HCT116 (cell line): ENCODE data around the gene OR52H1. TPM values are rescaled to one million over a fixed set of nuclear protein-coding genes. Genes with fewer than 3 reads are reported as not detected.

Source experiments
- ATAC-seq: fragments of 200-7000 bp; cut with Tn5 transposase; 2 replicates; pipeline ENCODE4 v1.9.1; 2020; ENCODE audit warnings: mild to moderate bottlenecking, moderate library complexity
- BruUV-seq: library from RNA; stranded (reverse); fragments of 400-500 nt; replicated peaks from 2 replicates; lab custom pipeline; 2021; lab: Mats Ljungman, UMichigan
- CTCF ChIA-PET: fragments of 300-600 bp; sonication (Branson Sonifier 250); formaldehyde crosslinking; loops from one replicate; lab custom pipeline; 2021; ENCODE audit warnings: antibody characterized with exemption; lab: Charles Lee
- POLR2A ChIA-PET: fragments of 300-600, 350-600 bp; sonication (Branson Sonifier 250); formaldehyde crosslinking; loops from one replicate; lab custom pipeline; 2021; ENCODE audit warnings: antibody characterized with exemption; lab: Charles Lee
- RAD21 ChIA-PET, 2 experiments: fragments of 300-600 bp; sonication (Branson Sonifier 250); formaldehyde crosslinking; loops; one replicate each; lab custom pipeline; 2023; ENCODE audit warnings: low total read pairs in 2 of 2; ENCODE audit not compliant: uncharacterized antibody in 2 of 2, unreplicated experiment in 2 of 2, low non-redundant PET in 1 of 2; lab: Charles Lee
- DNase-seq: peaks from one replicate; pipeline ENCODE4 v3.0.0-alpha.2; 2010; ENCODE audit warnings: low read depth, low spot score
- H2AFZ ChIP-seq: fragments of 200-600 bp; shearing (Covaris generic), sonication (generic); 2 replicates; pipeline ENCODE4 v1.6.1; 2017; ENCODE audit warnings: low read depth, mixed run types, mixed read lengths, antibody characterized with exemption, low read length; ENCODE audit not compliant: poor library complexity, severe bottlenecking
- H3K27ac ChIP-seq: 2 replicates; pipeline ENCODE4 v1.5.1; 2012; ENCODE audit warnings: low read depth, low read length
- H3K27me3 ChIP-seq: fragments of 200-600 bp; sonication (generic); 2 replicates; pipeline ENCODE4 v1.6.1; 2016; ENCODE audit warnings: mixed run types, low read length, mixed read lengths; ENCODE audit not compliant: insufficient read depth
- H3K36me3 ChIP-seq, 2 experiments: fragments of 200-500 bp in 1 of 2; fragments of 200-600 bp in 1 of 2; sonication (Bioruptor generic) in 1 of 2; sonication (generic) in 1 of 2; 2 replicates each; pipeline versions ENCODE4 v1.5.1 to v1.6.1; 2014 to 2016; ENCODE audit warnings: low read length in 2 of 2, inconsistent platforms in 1 of 2, mixed read lengths in 1 of 2, mixed run types in 1 of 2; ENCODE audit not compliant: insufficient read depth in 2 of 2, control insufficient read depth in 1 of 2
- H3K4me1 ChIP-seq, 2 experiments: fragments of 200-600 bp in 1 of 2; sonication (generic) in 1 of 2; 2 replicates each; pipeline versions ENCODE4 v1.5.1 to v1.6.1; 2012 to 2017; ENCODE audit warnings: low read length in 2 of 2, inconsistent platforms in 1 of 2, mild to moderate bottlenecking in 1 of 2, mixed read lengths in 1 of 2, mixed run types in 1 of 2, moderate library complexity in 1 of 2; ENCODE audit not compliant: insufficient read depth in 2 of 2, control insufficient read depth in 1 of 2
- H3K4me2 ChIP-seq: fragments of 200-600 bp; sonication (generic); 2 replicates; pipeline ENCODE4 v1.6.1; 2017; ENCODE audit warnings: mixed run types, low read length, mixed read lengths
- H3K4me3 ChIP-seq, 2 experiments: fragments of 200-600 bp in 1 of 2; sonication (generic) in 1 of 2; replicated peaks in 1 of 2; 2 replicates each; pipeline ENCODE4 v1.5.1; 2011 to 2016; ENCODE audit warnings: low read length in 2 of 2, control low read depth in 1 of 2, low read depth in 1 of 2, mild to moderate bottlenecking in 1 of 2, mixed read lengths in 1 of 2, mixed run types in 1 of 2
- H3K79me2 ChIP-seq: fragments of 200-600 bp; sonication (generic); 2 replicates; pipeline ENCODE4 v1.6.1; 2017; ENCODE audit warnings: mild to moderate bottlenecking, mixed run types, low read length, moderate library complexity, mixed read lengths; ENCODE audit not compliant: insufficient read depth
- H3K9ac ChIP-seq: fragments of 200-600 bp; sonication (generic); 2 replicates; pipeline ENCODE4 v1.6.1; 2016; ENCODE audit warnings: low read length, mixed read lengths
- H3K9me2 ChIP-seq: fragments of 200-600 bp; sonication (generic), shearing (Covaris generic); 2 replicates; pipeline ENCODE4 v1.6.1; 2017; ENCODE audit warnings: mixed run types, mild to moderate bottlenecking, moderate library complexity; ENCODE audit not compliant: insufficient read depth
- H3K9me3 ChIP-seq, 2 experiments: fragments of 200-500 bp in 1 of 2; fragments of 200-600 bp in 1 of 2; sonication (Bioruptor generic) in 1 of 2; sonication (generic) in 1 of 2; 2 replicates each; pipeline ENCODE4 v1.6.1; 2014 to 2017; ENCODE audit warnings: low read length in 2 of 2, mixed read lengths in 2 of 2, inconsistent platforms in 1 of 2, low read depth in 1 of 2, mild to moderate bottlenecking in 1 of 2, mixed run types in 1 of 2, moderate library complexity in 1 of 2; ENCODE audit not compliant: control insufficient read depth in 1 of 2, insufficient read depth in 1 of 2
- H4K20me1 ChIP-seq: fragments of 200-600 bp; sonication (generic), shearing (Covaris generic); 2 replicates; pipeline ENCODE4 v1.6.1; 2017; ENCODE audit warnings: mixed run types, mild to moderate bottlenecking, moderate library complexity; ENCODE audit not compliant: insufficient read depth
- ATF3 ChIP-seq: IDR thresholded peaks from 2 replicates; pipeline ENCODE4 v1.6.1; 2012
- CBX3 ChIP-seq: IDR thresholded peaks from 2 replicates; pipeline ENCODE4 v1.6.1; 2012; ENCODE audit warnings: low read depth
- CEBPB ChIP-seq: IDR thresholded peaks from 2 replicates; pipeline ENCODE4 v1.6.1; 2012; ENCODE audit warnings: low read depth
- CTCF ChIP-seq, 3 experiments: fragments of 200-600 bp in 1 of 3; sonication (generic) in 1 of 3; IDR thresholded peaks in 2 of 3; conservative IDR thresholded peaks in 1 of 3; 2 replicates each; pipeline ENCODE4 v1.5.1; 2012 to 2017; ENCODE audit warnings: low read depth in 2 of 3, low read length in 2 of 3, antibody characterized with exemption in 1 of 3, borderline replicate concordance in 1 of 3, control low read depth in 1 of 3, mild to moderate bottlenecking in 1 of 3, mixed read lengths in 1 of 3, mixed run types in 1 of 3, moderate library complexity in 1 of 3; ENCODE audit not compliant: insufficient read depth in 1 of 3
- EGR1 ChIP-seq: IDR thresholded peaks from 2 replicates; pipeline ENCODE4 v1.6.1; 2012; ENCODE audit warnings: low read depth
- EZH2phosphoT487 ChIP-seq: fragments of 200-600 bp; IDR thresholded peaks from 2 replicates; pipeline ENCODE4 v1.6.1; 2018; ENCODE audit warnings: antibody characterized with exemption, borderline replicate concordance
- FOSL1 ChIP-seq: IDR thresholded peaks from 2 replicates; pipeline ENCODE4 v1.6.1; 2012; ENCODE audit warnings: low read depth
- MAX ChIP-seq: IDR thresholded peaks from 2 replicates; pipeline ENCODE4 v1.6.1; 2012
- RAD21 ChIP-seq: IDR thresholded peaks from 2 replicates; pipeline ENCODE4 v1.6.1; 2012; ENCODE audit warnings: low read depth, mild to moderate bottlenecking
- REST ChIP-seq: IDR thresholded peaks from 2 replicates; pipeline ENCODE4 v1.6.1; 2012; ENCODE audit warnings: low read depth
- SRF ChIP-seq: IDR thresholded peaks from 2 replicates; pipeline ENCODE4 v1.6.1; 2012; ENCODE audit warnings: low read depth
- YY1 ChIP-seq: IDR thresholded peaks from 2 replicates; pipeline ENCODE4 v1.6.1; 2011; ENCODE audit warnings: low read length, low read depth, moderate library complexity, mild to moderate bottlenecking; ENCODE audit not compliant: insufficient replicate concordance; ENCODE audit errors: extremely low read depth
- intact Hi-C: fragments of 100-400 bp; cut with micrococcal nuclease; formaldehyde crosslinking; loops from 2 replicates; pipeline ENCODE4 v1.10.0; 2022
- total RNA-seq: library from RNA; stranded (reverse); gene quantifications from one replicate; pipeline ENCODE4 v1.2.1, GENCODE V29; 2021; ENCODE audit not compliant: unreplicated experiment
- TF ChIP-seq, protein P1 (sequence below): IDR thresholded peaks from 2 replicates; pipeline ENCODE4 v1.6.1; 2011; ENCODE audit warnings: mild to moderate bottlenecking, low read length, moderate library complexity; ENCODE audit not compliant: insufficient replicate concordance; ENCODE audit errors: extremely low read depth

The OR52H1 gene
- total RNA-seq, 1 experiment from 2014 or later: not detected

- no peaks in the 10 kb centered on the region for H3K9me3 ChIP-seq
- H3K9ac ChIP-seq: no peak overlapping the region
- H3K4me1 ChIP-seq: peaks cover 3 to 27% of the 10 kb centered on the region in 2 experiments; a peak in 3 of 4 replicates
- no peaks in the 10 kb centered on the region for H4K20me1 ChIP-seq
- ChIA-PET RAD21 (no interaction called here), CTCF (interaction anchor here (1.2 kb wide), 1 partner anchor 7 kb away, joined by 3 read pairs; no protein-coding TSS in a partner anchor), POLR2A (interaction anchor here (1.9 kb wide), 1 partner anchor 87 kb away, joined by 5 read pairs; no protein-coding TSS in a partner anchor)
- H3K27me3 ChIP-seq: no peaks in the 10 kb centered on the region
- H3K9me2 ChIP-seq: no peaks in the 10 kb centered on the region
- H2AFZ ChIP-seq: no peak overlapping the region
- ATAC-seq (no peak), DNase-seq (no peak)
- BruUV-seq: no TSS peak
- TF ChIP-seq RAD21 (no peak), ATF3 (no peak), EZH2phosphoT487 (no peak), MAX (no peak), YY1 (no peak), EGR1 (no peak), CEBPB (no peak), REST (no peak), SRF (no peak), FOSL1 (no peak), CBX3 (no peak), CTCF (IDR thresholded peaks at IDR 0.05 in 2 of 3, conservative IDR thresholded peaks at IDR 0.05 in 1 of 3; ENCODE audit: borderline replicate concordance in 1 of 3, insufficient read depth in 1 of 3, low read depth in 2 of 3, low read length in 2 of 3) (no peak)
- TF ChIP-seq, protein P1, sequence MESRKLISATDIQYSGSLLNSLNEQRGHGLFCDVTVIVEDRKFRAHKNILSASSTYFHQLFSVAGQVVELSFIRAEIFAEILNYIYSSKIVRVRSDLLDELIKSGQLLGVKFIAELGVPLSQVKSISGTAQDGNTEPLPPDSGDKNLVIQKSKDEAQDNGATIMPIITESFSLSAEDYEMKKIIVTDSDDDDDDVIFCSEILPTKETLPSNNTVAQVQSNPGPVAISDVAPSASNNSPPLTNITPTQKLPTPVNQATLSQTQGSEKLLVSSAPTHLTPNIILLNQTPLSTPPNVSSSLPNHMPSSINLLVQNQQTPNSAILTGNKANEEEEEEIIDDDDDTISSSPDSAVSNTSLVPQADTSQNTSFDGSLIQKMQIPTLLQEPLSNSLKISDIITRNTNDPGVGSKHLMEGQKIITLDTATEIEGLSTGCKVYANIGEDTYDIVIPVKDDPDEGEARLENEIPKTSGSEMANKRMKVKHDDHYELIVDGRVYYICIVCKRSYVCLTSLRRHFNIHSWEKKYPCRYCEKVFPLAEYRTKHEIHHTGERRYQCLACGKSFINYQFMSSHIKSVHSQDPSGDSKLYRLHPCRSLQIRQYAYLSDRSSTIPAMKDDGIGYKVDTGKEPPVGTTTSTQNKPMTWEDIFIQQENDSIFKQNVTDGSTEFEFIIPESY: no peak
- no peaks in the 10 kb centered on the region for H3K79me2 ChIP-seq
- H3K36me3 ChIP-seq: no peaks in the 10 kb centered on the region
- no peak overlapping the region for H3K27ac ChIP-seq
- H3K4me3 ChIP-seq: no peak overlapping the region
- no peak overlapping the region for H3K4me2 ChIP-seq
- intact Hi-C loops: no loop called here
Measured at GRCh38 chr11:5592615-5593014, 44.3 kb upstream of the OR52H1 start.
